ENCODE data around the gene SUSD6. TPM values are rescaled to one million over a fixed set of nuclear protein-coding genes. Genes with fewer than 3 reads are reported as not detected.

The SUSD6 gene
- total RNA-seq, 2 donors from 2014 or later, result 41.1 to 52.3 TPM

GRCh38 chr14:69741055-69741454, 129.7 kb downstream of the SUSD6 start:
- Histone ChIP-seq H3K27me3 (replicated peaks; ENCODE audit: insufficient read depth) (no peaks in the 10 kb centered on the region), H3K4me3 (no peak overlapping the region), H3K36me3 (no peaks in the 10 kb centered on the region), H3K4me1 (replicated peaks) (no peaks in the 10 kb centered on the region), H3K27ac (no peak overlapping the region), H3K9me3 (no peaks in the 10 kb centered on the region)
- WGBS, result 74% methylated on average over 1 of the region's 1 CpG
- DNase-seq (ENCODE audit: low spot score), result no peak
- TF ChIP-seq CTCF (IDR thresholded peaks at IDR 0.05) (no peak), POLR2A (IDR thresholded peaks at IDR 0.05) (no peak), POLR2AphosphoS5 (IDR thresholded peaks at IDR 0.05) (no peak)
- intact Hi-C loops (cut with DNase I), result no loop called here

GRCh38 chr14:69749956-69750355, 138.6 kb downstream of the SUSD6 start:
- TF ChIP-seq POLR2A (IDR thresholded peaks at IDR 0.05) (no peak), CTCF (IDR thresholded peaks at IDR 0.05) (no peak), POLR2AphosphoS5 (IDR thresholded peaks at IDR 0.05) (no peak)
- WGBS, result 68% methylated on average over 1 of the region's 1 CpG
- H3K27ac ChIP-seq, result no peak overlapping the region
- no peaks in the 10 kb centered on the region for H3K9me3 ChIP-seq
- no peaks in the 10 kb centered on the region for H3K27me3 ChIP-seq (replicated peaks; ENCODE audit: insufficient read depth)
- H3K4me3 ChIP-seq, result no peak overlapping the region
- intact Hi-C loops (cut with DNase I), result no loop called here
- H3K4me1 ChIP-seq (replicated peaks), result no peaks in the 10 kb centered on the region
- no peaks in the 10 kb centered on the region for H3K36me3 ChIP-seq
- no peak for DNase-seq (ENCODE audit: low spot score)

GRCh38 chr14:69750495-69750894, 139.1 kb downstream of the SUSD6 start:
- no peaks in the 10 kb centered on the region for H3K36me3 ChIP-seq
- no peaks in the 10 kb centered on the region for H3K9me3 ChIP-seq
- no peak for DNase-seq (ENCODE audit: low spot score)
- intact Hi-C loops (cut with DNase I), result no loop called here
- no peaks in the 10 kb centered on the region for H3K4me1 ChIP-seq (replicated peaks)
- WGBS, result 88% methylated on average over 2 of the region's 2 CpGs
- H3K27me3 ChIP-seq (replicated peaks; ENCODE audit: insufficient read depth), result no peaks in the 10 kb centered on the region
- TF ChIP-seq CTCF (IDR thresholded peaks at IDR 0.05) (no peak), POLR2AphosphoS5 (IDR thresholded peaks at IDR 0.05) (no peak), POLR2A (IDR thresholded peaks at IDR 0.05) (no peak)
- no peak overlapping the region for H3K4me3 ChIP-seq
- no peak overlapping the region for H3K27ac ChIP-seq

- 39% methylated on average over 1 of the region's 1 CpG for WGBS
- intact Hi-C loops (cut with DNase I), result no loop called here
- Histone ChIP-seq H3K4me3 (no peak overlapping the region), H3K27ac (no peak overlapping the region), H3K36me3 (no peaks in the 10 kb centered on the region), H3K4me1 (replicated peaks) (no peaks in the 10 kb centered on the region), H3K9me3 (no peaks in the 10 kb centered on the region), H3K27me3 (replicated peaks; ENCODE audit: insufficient read depth) (no peaks in the 10 kb centered on the region)
- DNase-seq (ENCODE audit: low spot score), result no peak
- TF ChIP-seq POLR2A (IDR thresholded peaks at IDR 0.05), result no peak
Observed at GRCh38 chr14:69752773-69753172, 141.4 kb downstream of the SUSD6 start.

GRCh38 chr14:69753860-69754259, 142.5 kb downstream of the SUSD6 start:
- H3K27ac ChIP-seq, result no peak overlapping the region
- no peaks in the 10 kb centered on the region for H3K9me3 ChIP-seq
- H3K4me1 ChIP-seq (replicated peaks), result no peaks in the 10 kb centered on the region
- TF ChIP-seq POLR2A (IDR thresholded peaks at IDR 0.05), result no peak
- no peak for TF ChIP-seq CTCF (IDR thresholded peaks at IDR 0.05)
- TF ChIP-seq POLR2AphosphoS5 (IDR thresholded peaks at IDR 0.05), result no peak
- H3K4me3 ChIP-seq, result no peak overlapping the region
- H3K27me3 ChIP-seq (replicated peaks; ENCODE audit: insufficient read depth), result no peaks in the 10 kb centered on the region
- DNase-seq (ENCODE audit: low spot score), result no peak
- 92% methylated on average over 1 of the region's 1 CpG for WGBS
- no peaks in the 10 kb centered on the region for H3K36me3 ChIP-seq
- intact Hi-C loops (cut with DNase I), result no loop called here

Measured in prostate gland (tissue), 2 donors.